Measurements from ENCODE around the gene GRID2IP.

The GRID2IP gene

GRCh38 chr7:6475433-6476186, 75.7 kb downstream of the GRID2IP start:
- TF ChIP-seq ZNF692 (tag by site-specific recombination; IDR thresholded peaks at IDR 0.05): no peak
- TF ChIP-seq ZNF580 (tag by site-specific recombination; IDR thresholded peaks at IDR 0.05): no peak
- no peak for TF ChIP-seq ZBTB17 (tag by site-specific recombination; IDR thresholded peaks at IDR 0.05)
- no peak for TF ChIP-seq ZNF830 (tag by site-specific recombination; IDR thresholded peaks at IDR 0.05; ENCODE audit: low read depth)
- no peak for TF ChIP-seq SALL2 (tag by site-specific recombination; IDR thresholded peaks at IDR 0.05; ENCODE audit: borderline replicate concordance)
- TF ChIP-seq ATF2 (tag by site-specific recombination; IDR thresholded peaks at IDR 0.05; ENCODE audit: low read depth): no peak
- no peak for TF ChIP-seq ZNF664 (tag by site-specific recombination; IDR thresholded peaks at IDR 0.05)
- no peak for TF ChIP-seq ZNF10 (tag by site-specific recombination; IDR thresholded peaks at IDR 0.05)
- TF ChIP-seq ZNF398 (tag by site-specific recombination; IDR thresholded peaks at IDR 0.05): no peak
- no peak for TF ChIP-seq ZNF791 (tag by site-specific recombination; IDR thresholded peaks at IDR 0.05)
- TF ChIP-seq ZNF654 (tag by site-specific recombination; IDR thresholded peaks at IDR 0.05; ENCODE audit: low read depth): no peak
- no peak for TF ChIP-seq ZNF707 (tag by site-specific recombination; IDR thresholded peaks at IDR 0.05)
- no peak for TF ChIP-seq ZSCAN23 (tag by site-specific recombination; IDR thresholded peaks at IDR 0.05)
- no peak for TF ChIP-seq ZNF24 (tag by site-specific recombination; IDR thresholded peaks at IDR 0.05)
- TF ChIP-seq KLF7 (tag by site-specific recombination; IDR thresholded peaks at IDR 0.05; ENCODE audit: borderline replicate concordance): no peak
- no peak for TF ChIP-seq GLI2 (tag by site-specific recombination; IDR thresholded peaks at IDR 0.05; ENCODE audit: borderline replicate concordance, low read depth)
- TF ChIP-seq ZNF660 (tag by site-specific recombination; IDR thresholded peaks at IDR 0.05): no peak
- no peak for TF ChIP-seq ZBTB49 (tag by site-specific recombination; IDR thresholded peaks at IDR 0.05; ENCODE audit: low read depth)
- TF ChIP-seq ZFP41 (tag by site-specific recombination; IDR thresholded peaks at IDR 0.05; ENCODE audit: borderline replicate concordance): no peak
- no peak for TF ChIP-seq ZNF48 (tag by site-specific recombination; IDR thresholded peaks at IDR 0.05)
- CTCF ChIA-PET: interaction anchor here (0.5 to 1.2 kb wide), 5 partner anchors 9 to 397 kb away, joined by 3 read pairs; partner anchors contain the start of gene ZNF853
- Histone ChIP-seq H3K27ac (ENCODE audit: extremely low read depth, low read depth, low read length) (no peak overlapping the region), H3K9me3 (ENCODE audit: control insufficient read depth, insufficient read depth, low read depth, low read length) (no peaks in the 10 kb centered on the region), H3K4me3 (ENCODE audit: low read depth, low read length) (no peak overlapping the region), H3K36me3 (ENCODE audit: control insufficient read depth in 2 of 2, insufficient read depth in 1 of 2, low read length in 2 of 2) (peaks cover 22 to 50% of the 10 kb centered on the region in 2 experiments; a peak in 2 of 3 replicates), H3K4me1 (ENCODE audit: control insufficient read depth, insufficient read depth, low read length) (peaks cover 10% of the 10 kb centered on the region)
- POLR2A ChIA-PET: interaction anchor here (0.7 kb wide), 1 partner anchor 19 kb away, joined by 5 read pairs; no protein-coding TSS in a partner anchor

Measured in HEK293 (cell line).